Measurements from ENCODE around the gene PBX4. TPM values are rescaled to one million over a fixed set of nuclear protein-coding genes. Genes with fewer than 3 reads are reported as not detected.
A peak's percentile ranks its signal among the peaks of the same experiment; 100 is the strongest.

Gene PBX4
- total and polyA plus RNA-seq, 8 donors: 2.0 to 60.7 (median 4.9) TPM; not detected in 1

GRCh38 chr19:19659646-19660245 lies 41.3 kb upstream of the PBX4 start:
- H3K27me3 ChIP-seq: no peaks in the 10 kb centered on the region
- H3K36me3 ChIP-seq: peaks cover 45 to 55% (median 54%) of the 10 kb centered on the region in 4 donors
- H3K4me3 ChIP-seq: no peak overlapping the region
- intact Hi-C loops (cut with DNase I; ENCODE audit: low total_unique reads): no loop called here
- DNase-seq: peak in 1 of 2 donors; percentile 7
- no peak overlapping the region for H3K27ac ChIP-seq
- H3K9me3 ChIP-seq: no peaks in the 10 kb centered on the region
- TF ChIP-seq CTCF (IDR thresholded peaks at IDR 0.05) (no peak), POLR2AphosphoS5 (IDR thresholded peaks at IDR 0.05) (no peak), POLR2A (IDR thresholded peaks at IDR 0.05) (no peak), EP300 (IDR thresholded peaks at IDR 0.05) (no peak)
- 81 to 87% (median 84%) methylated on average over 14 to 17 of the region's 17 CpGs for WGBS, 5 donors
- H3K4me1 ChIP-seq: peaks cover 10 to 32% (median 25%) of the 10 kb centered on the region in 4 donors

GRCh38 chr19:19657397-19657783 lies 38.9 kb upstream of the PBX4 start:
- intact Hi-C loops (cut with DNase I; ENCODE audit: low total_unique reads): no loop called here
- Histone ChIP-seq H3K27ac (no peak overlapping the region), H3K4me3 (no peak overlapping the region), H3K36me3 (peaks cover 69 to 79% (median 77%) of the 10 kb centered on the region in 4 donors), H3K27me3 (no peaks in the 10 kb centered on the region), H3K4me1 (peaks cover 5 to 24% (median 17%) of the 10 kb centered on the region in 4 donors), H3K9me3 (no peaks in the 10 kb centered on the region)
- TF ChIP-seq POLR2A (IDR thresholded peaks at IDR 0.05) (no peak), EP300 (IDR thresholded peaks at IDR 0.05) (no peak), CTCF (IDR thresholded peaks at IDR 0.05) (no peak)
- WGBS, 5 donors: 74 to 86% (median 76%) methylated on average over 10 of the region's 10 CpGs
- DNase-seq: peak in 1 of 2 donors; percentile 12

GRCh38 chr19:19656451-19657396 lies 38.2 kb upstream of the PBX4 start:
- Histone ChIP-seq H3K9me3 (no peaks in the 10 kb centered on the region), H3K4me3 (no peak overlapping the region), H3K27ac (no peak overlapping the region), H3K4me1 (peaks cover 0 to 17% (median 10%) of the 10 kb centered on the region in 4 donors), H3K36me3 (peaks cover 75 to 86% (median 84%) of the 10 kb centered on the region in 4 donors), H3K27me3 (no peaks in the 10 kb centered on the region)
- DNase-seq: peak in 1 of 2 donors; percentile 7
- no peak for TF ChIP-seq POLR2AphosphoS5 (IDR thresholded peaks at IDR 0.05)
- no peak for TF ChIP-seq POLR2A (IDR thresholded peaks at IDR 0.05)
- no peak for TF ChIP-seq EP300 (IDR thresholded peaks at IDR 0.05)
- TF ChIP-seq CTCF (IDR thresholded peaks at IDR 0.05): no peak
- WGBS, 5 donors: 93 to 98% (median 96%) methylated on average over 30 to 33 of the region's 33 CpGs
- intact Hi-C loops (cut with DNase I; ENCODE audit: low total_unique reads): no loop called here

- WGBS, 5 donors: 82 to 94% (median 91%) methylated on average over 15 to 27 of the region's 27 CpGs
- Histone ChIP-seq H3K36me3 (peaks cover 84 to 95% (median 93%) of the 10 kb centered on the region in 4 donors), H3K9me3 (no peaks in the 10 kb centered on the region), H3K27ac (no peak overlapping the region), H3K4me1 (peaks cover 0 to 8% (median 1%) of the 10 kb centered on the region in 4 donors), H3K4me3 (no peak overlapping the region), H3K27me3 (no peaks in the 10 kb centered on the region)
- intact Hi-C loops (cut with DNase I; ENCODE audit: low total_unique reads): no loop called here
- DNase-seq: peak in 1 of 2 donors; percentile 6
- no peak for TF ChIP-seq POLR2AphosphoS5 (IDR thresholded peaks at IDR 0.05)
- no peak for TF ChIP-seq CTCF (IDR thresholded peaks at IDR 0.05)
- no peak for TF ChIP-seq POLR2A (IDR thresholded peaks at IDR 0.05)
- no peak for TF ChIP-seq EP300 (IDR thresholded peaks at IDR 0.05)
Observed at GRCh38 chr19:19655641-19656343, 37.3 kb upstream of the PBX4 start.

All from stomach (tissue), 9 donors.